Peyer's patch (tissue), 4 donors: ENCODE measurements around the gene MOCOS. TPM values are rescaled to one million over a fixed set of nuclear protein-coding genes. Genes with fewer than 3 reads are reported as not detected.

Experiments used
- DNase-seq, 3 donors: peaks; one replicate each; pipeline ENCODE4 v3.0.0-alpha.2; 2017 to 2019
- H3K27ac ChIP-seq, 4 donors: fragments of 200-600 bp; sonication (generic); one replicate each; pipeline ENCODE4 v1.5.1; 2016 to 2019
- H3K27me3 ChIP-seq, 2 donors: fragments of 200-600 bp; sonication (generic); one replicate each; pipeline ENCODE4 v1.5.1; 2019
- H3K36me3 ChIP-seq, 3 donors: fragments of 200-600 bp; sonication (generic); one replicate each; pipeline ENCODE4 v1.5.1; 2016 to 2019
- H3K4me1 ChIP-seq, 4 donors: fragments of 200-600 bp; sonication (generic); one replicate each; pipeline ENCODE4 v1.5.1; 2016 to 2019
- H3K4me3 ChIP-seq, 4 donors: fragments of 200-600 bp; sonication (generic); 1 replicate in 3 of 4; 2 replicates in 1 of 4; pipeline ENCODE4 v1.5.1; 2016 to 2019; ENCODE audit warnings: mild to moderate bottlenecking in 1 of 4
- H3K9me3 ChIP-seq, 4 donors: fragments of 200-600 bp; sonication (generic); one replicate each; pipeline ENCODE4 v1.5.1; 2016 to 2019; ENCODE audit warnings: mild to moderate bottlenecking in 1 of 4
- CTCF ChIP-seq, 6 experiments: fragments of 450-650 bp in 4 of 6; fragments of 200-600 bp in 2 of 6; sonication (generic) in 1 of 6; IDR thresholded peaks; one replicate each; pipeline ENCODE4 v1.5.1; 2017 to 2019; ENCODE audit warnings: antibody characterized with exemption in 6 of 6, mild to moderate bottlenecking in 3 of 6, moderate library complexity in 1 of 6
- POLR2A ChIP-seq, 2 donors: fragments of 450-650 bp; IDR thresholded peaks; one replicate each; pipeline ENCODE4 v1.5.1; 2017; ENCODE audit warnings: antibody characterized with exemption in 2 of 2, mild to moderate bottlenecking in 2 of 2, moderate library complexity in 2 of 2
- total RNA-seq, 4 donors: library from RNA; depleted of rRNA; stranded (reverse); fragments of >200 nt; gene quantifications; one replicate each; pipeline ENCODE4 v1.1.0, GENCODE V29; 2016

Gene MOCOS
- total RNA-seq, 4 donors from 2014 or later = 5.0 to 34.0 (median 25.4) TPM

- TF ChIP-seq POLR2A (IDR thresholded peaks at IDR 0.05) (no peak), CTCF (IDR thresholded peaks at IDR 0.05) (no peak)
- no peak overlapping the region for H3K4me3 ChIP-seq
- no peaks in the 10 kb centered on the region for H3K9me3 ChIP-seq
- H3K4me1 ChIP-seq = no peaks in the 10 kb centered on the region
- H3K27ac ChIP-seq = no peak overlapping the region
- no peaks in the 10 kb centered on the region for H3K27me3 ChIP-seq
- DNase-seq = no peak
- H3K36me3 ChIP-seq = peaks cover 0 to 13% (median 0%) of the 10 kb centered on the region in 3 donors
Observed at GRCh38 chr18:36247036-36247435, 59.7 kb downstream of the MOCOS start.

DNA sequence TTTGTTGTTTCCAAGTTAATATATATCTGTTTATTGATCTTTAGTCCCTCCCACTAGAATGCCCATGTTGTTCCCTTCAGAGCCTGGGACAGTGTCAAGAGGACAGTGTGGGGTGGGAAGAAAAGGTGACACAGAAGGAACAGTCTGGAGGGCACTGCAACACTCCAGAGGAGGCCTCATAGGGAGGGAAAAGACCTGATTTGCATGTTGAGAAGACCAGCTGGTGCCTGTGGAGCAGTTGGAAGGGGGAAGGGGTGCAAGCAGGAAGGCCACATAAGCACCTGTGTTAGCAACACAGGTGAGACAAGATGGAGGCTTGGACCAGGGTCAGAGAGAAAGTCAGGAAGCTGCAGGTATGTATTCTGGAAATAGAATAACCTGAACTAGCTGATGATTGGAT is 62.1 kb downstream of the MOCOS start:
- Histone ChIP-seq H3K9me3 (no peaks in the 10 kb centered on the region), H3K4me3 (no peak overlapping the region), H3K27ac (no peak overlapping the region), H3K36me3 (peaks cover 0 to 18% (median 0%) of the 10 kb centered on the region in 3 donors), H3K4me1 (no peaks in the 10 kb centered on the region), H3K27me3 (no peaks in the 10 kb centered on the region)
- TF ChIP-seq POLR2A (IDR thresholded peaks at IDR 0.05) (no peak), CTCF (IDR thresholded peaks at IDR 0.05) (no peak)
- no peak for DNase-seq

GRCh38 chr18:36250827-36251226 is 63.5 kb downstream of the MOCOS start:
- Histone ChIP-seq H3K27me3 (no peaks in the 10 kb centered on the region), H3K4me3 (no peak overlapping the region), H3K27ac (no peak overlapping the region), H3K36me3 (peaks cover 0 to 18% (median 0%) of the 10 kb centered on the region in 3 donors), H3K9me3 (no peaks in the 10 kb centered on the region), H3K4me1 (no peaks in the 10 kb centered on the region)
- DNase-seq = no peak
- TF ChIP-seq POLR2A (IDR thresholded peaks at IDR 0.05) (no peak), CTCF (IDR thresholded peaks at IDR 0.05) (no peak)

DNA sequence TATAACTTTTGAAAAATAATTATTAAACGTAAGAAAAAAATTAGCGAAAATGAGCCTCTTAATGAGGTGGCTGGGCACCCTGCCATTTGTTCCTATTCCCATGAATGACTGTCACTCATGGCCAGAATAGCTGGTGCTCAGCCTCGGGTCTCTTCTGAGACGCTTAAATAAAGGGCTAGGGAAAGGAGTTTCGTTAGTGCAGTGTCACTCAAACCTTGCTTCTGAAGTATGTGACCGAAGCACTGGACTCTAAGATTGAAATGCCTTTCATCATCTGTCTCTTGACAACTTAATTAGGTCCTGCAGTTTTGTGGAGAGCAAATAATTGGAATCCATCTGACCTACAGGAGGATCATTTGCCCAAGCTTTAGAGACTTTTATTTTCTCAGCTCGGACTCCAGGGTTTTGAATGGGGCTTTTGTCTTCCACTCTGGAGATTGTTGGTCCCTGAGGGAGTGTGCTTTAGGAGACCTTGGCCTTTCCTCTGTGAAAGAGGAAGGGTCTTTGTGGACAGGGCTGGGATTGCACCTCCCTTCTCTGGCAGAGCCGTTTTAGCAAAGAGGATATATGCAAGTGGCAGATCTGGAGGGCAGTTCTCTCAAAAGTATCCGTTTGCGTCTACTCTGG is 67.9 kb downstream of the MOCOS start:
- Histone ChIP-seq H3K36me3 (peaks cover 0 to 13% (median 0%) of the 10 kb centered on the region in 3 donors), H3K27me3 (no peaks in the 10 kb centered on the region), H3K4me3 (no peak overlapping the region), H3K4me1 (no peaks in the 10 kb centered on the region), H3K9me3 (no peaks in the 10 kb centered on the region), H3K27ac (no peak overlapping the region)
- no peak for TF ChIP-seq POLR2A (IDR thresholded peaks at IDR 0.05)
- TF ChIP-seq CTCF (IDR thresholded peaks at IDR 0.05) = no peak
- no peak for DNase-seq

GRCh38 chr18:36256094-36256493 is 68.8 kb downstream of the MOCOS start:
- Histone ChIP-seq H3K4me3 (no peak overlapping the region), H3K27me3 (no peaks in the 10 kb centered on the region), H3K27ac (no peak overlapping the region), H3K9me3 (no peaks in the 10 kb centered on the region), H3K4me1 (no peaks in the 10 kb centered on the region), H3K36me3 (peaks cover 0 to 13% (median 0%) of the 10 kb centered on the region in 3 donors)
- DNase-seq = no peak
- TF ChIP-seq CTCF (IDR thresholded peaks at IDR 0.05) (no peak), POLR2A (IDR thresholded peaks at IDR 0.05) (no peak)
